Aorta (tissue), 5 donors: ENCODE data around the gene NPAT. TPM values are rescaled to one million over a fixed set of nuclear protein-coding genes. Genes with fewer than 3 reads are reported as not detected.
A peak's percentile ranks its signal among the peaks of the same experiment; 100 is the strongest.
"Not testable (repeated sequence)": the region's sequence is repeated elsewhere in the genome, so short reads cannot be mapped to it uniquely, and the experiment has no call there.

Experiments
- ATAC-seq: fragments of 200-7000 bp; cut with Tn5 transposase; one replicate; pipeline ENCODE4 v1.9.1; 2022; ENCODE audit warnings: moderate library complexity; ENCODE audit not compliant: low FRiP score
- DNase-seq, 2 donors: peaks; one replicate each; pipeline ENCODE4 v3.0.0-alpha.2; 2020
- H3K27ac ChIP-seq, 2 donors: one replicate each; pipeline ENCODE4 v1.5.1; 2013; ENCODE audit warnings: low read length in 2 of 2, mild to moderate bottlenecking in 2 of 2, moderate library complexity in 2 of 2, control low read depth in 1 of 2, inconsistent platforms in 1 of 2, low read depth in 1 of 2
- H3K27me3 ChIP-seq, 2 donors: one replicate each; pipeline ENCODE4 v1.6.1; 2013; ENCODE audit warnings: control low read depth in 1 of 2, low read length in 1 of 2, mild to moderate bottlenecking in 1 of 2, moderate library complexity in 1 of 2; ENCODE audit not compliant: insufficient read depth in 2 of 2, control insufficient read depth in 1 of 2
- H3K36me3 ChIP-seq, 2 donors: one replicate each; pipeline ENCODE4 v1.6.1; 2013; ENCODE audit warnings: control low read depth in 1 of 2, low read length in 1 of 2, mild to moderate bottlenecking in 1 of 2; ENCODE audit not compliant: insufficient read depth in 2 of 2, control insufficient read depth in 1 of 2
- H3K4me1 ChIP-seq, 2 donors: one replicate each; pipeline ENCODE4 v1.6.1; 2013; ENCODE audit warnings: low read length in 2 of 2, control low read depth in 1 of 2, mild to moderate bottlenecking in 1 of 2, moderate library complexity in 1 of 2; ENCODE audit not compliant: insufficient read depth in 2 of 2, control insufficient read depth in 1 of 2
- H3K4me3 ChIP-seq, 2 donors: one replicate each; pipeline ENCODE4 v1.5.1; 2013; ENCODE audit warnings: low read length in 2 of 2, control low read depth in 1 of 2, mild to moderate bottlenecking in 1 of 2
- H3K9me3 ChIP-seq: one replicate; pipeline ENCODE4 v1.6.1; 2013; ENCODE audit warnings: mild to moderate bottlenecking, low read length; ENCODE audit not compliant: control insufficient read depth
- WGBS, 2 donors: extraction: QIAGEN DNeasy Blood & Tissue Kit; methylation state at CpG; one replicate each; pipeline ENCODE4 v1.1.7; 2013; 5-methylcytosine and 5-hydroxymethylcytosine counted together
- intact Hi-C, 2 donors: fragments of 100-400 bp; cut with DNase I; formaldehyde crosslinking; loops; one replicate each; pipeline versions ENCODE4 v1.14.2 to v1.15.0; 2022
- polyA plus RNA-seq, 2 donors: library from polyadenylated mRNA; stranded (reverse); fragments of 200-250 nt; gene quantifications; one replicate each; pipeline ENCODE4 v1.2.3, GENCODE V29; 2013
- total RNA-seq, 2 donors: library from RNA; stranded (reverse); fragmentation: NEBNext Ultra II Directional; extraction: Animal tissue kit (Norgen Biotek cat#: 25700); gene quantifications; one replicate each; pipeline ENCODE4 v1.2.1, GENCODE V29; 2021
- donor health status: healthy with polysubstance abuse.
- donor health status: Bipolar disorder and iron deficiency.
- donor health status: DM: no; HTN: no; CAD: no.
- donor health status: DM: no; HTN: no; CAD: no.
- donor health status: DM: yes; HTN: yes; CAD: no.

NPAT gene
- total and polyA plus RNA-seq, 4 donors = 1.3 to 18.1 (median 8.4) TPM

DNA sequence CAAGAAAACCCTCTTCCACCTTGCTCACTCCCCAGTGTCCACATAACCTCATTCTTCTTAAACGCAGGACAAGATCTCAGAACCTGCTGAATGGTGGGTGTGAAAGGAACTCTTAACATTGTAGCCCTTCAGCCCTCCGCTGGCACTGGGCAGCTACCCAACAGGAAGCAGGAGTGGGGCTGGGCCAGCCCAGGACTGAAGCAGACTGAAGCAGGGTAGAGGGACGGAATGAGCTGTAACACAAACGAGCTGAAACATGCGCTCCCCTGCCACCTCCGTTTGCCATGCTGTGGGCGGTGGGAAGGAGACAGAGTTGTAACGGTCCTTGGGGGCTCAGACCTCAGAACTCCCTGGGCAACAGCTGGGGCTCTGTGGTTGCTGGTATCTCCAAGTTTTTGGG is 23.6 kb downstream of the NPAT start:
- intact Hi-C loops = no loop called here
- H3K27me3 ChIP-seq = no peaks in the 10 kb centered on the region
- no peaks in the 10 kb centered on the region for H3K9me3 ChIP-seq
- no peak overlapping the region for H3K4me3 ChIP-seq
- DNase-seq (no peak), ATAC-seq (peak; percentile 53)
- WGBS, 2 donors = 77 to 80% methylated on average over 8 of the region's 8 CpGs
- H3K36me3 ChIP-seq = peaks cover 0 to 2% of the 10 kb centered on the region in 2 donors
- H3K27ac ChIP-seq = no peak overlapping the region
- H3K4me1 ChIP-seq = no peaks in the 10 kb centered on the region

DNA sequence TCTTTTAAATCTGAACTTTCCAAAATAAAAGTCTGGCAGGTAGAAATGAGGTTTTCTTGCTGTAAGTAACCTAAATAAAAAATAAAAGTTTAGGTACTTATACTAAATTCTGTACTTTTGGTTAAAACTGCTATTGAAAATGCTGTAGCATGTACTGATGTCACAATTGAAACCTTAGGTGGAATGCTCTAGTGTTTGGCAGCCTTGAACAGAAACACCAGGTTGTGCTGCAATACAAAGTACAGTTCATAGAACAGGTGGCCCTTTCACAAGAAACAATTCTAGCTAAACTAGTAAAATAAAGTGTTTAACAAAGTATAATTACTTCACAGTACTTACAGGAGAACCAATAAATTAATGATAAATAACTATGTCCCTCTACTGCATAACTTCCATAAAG is 25.1 kb downstream of the NPAT start:
- Histone ChIP-seq H3K27me3 (no peaks in the 10 kb centered on the region), H3K36me3 (peaks cover 0 to 2% of the 10 kb centered on the region in 2 donors), H3K4me3 (no peak overlapping the region), H3K27ac (no peak overlapping the region), H3K4me1 (no peaks in the 10 kb centered on the region), H3K9me3 (no peaks in the 10 kb centered on the region)
- DNase-seq (no peak), ATAC-seq (no peak)
- intact Hi-C loops = no loop called here

DNA sequence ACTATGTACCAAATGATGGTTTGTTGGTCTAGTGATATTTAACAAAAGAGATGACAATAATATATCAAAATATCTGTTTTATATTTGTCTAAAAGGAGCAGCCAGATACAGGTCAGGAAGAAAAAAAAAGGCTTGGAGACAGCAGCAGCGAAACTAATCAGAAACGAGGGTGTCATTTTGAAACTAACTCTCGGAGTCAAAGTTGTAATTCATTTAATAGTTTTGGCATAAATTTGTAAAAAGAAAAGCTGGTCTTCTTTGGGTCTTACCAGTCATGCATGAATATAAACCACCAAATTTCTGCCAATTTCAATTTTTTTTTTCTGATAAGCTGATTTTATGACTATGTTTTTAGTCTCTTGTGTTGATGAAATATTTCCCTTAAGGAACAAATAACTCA is 25.5 kb downstream of the NPAT start:
- 86 to 91% methylated on average over 3 of the region's 3 CpGs for WGBS, 2 donors
- H3K27me3 ChIP-seq = no peaks in the 10 kb centered on the region
- ATAC-seq = no peak
- no peaks in the 10 kb centered on the region for H3K9me3 ChIP-seq
- no peak overlapping the region for H3K27ac ChIP-seq
- no peak for DNase-seq
- no peaks in the 10 kb centered on the region for H3K4me1 ChIP-seq
- H3K4me3 ChIP-seq = no peak overlapping the region
- peaks cover 0 to 2% of the 10 kb centered on the region in 2 donors for H3K36me3 ChIP-seq
- intact Hi-C loops = no loop called here

DNA sequence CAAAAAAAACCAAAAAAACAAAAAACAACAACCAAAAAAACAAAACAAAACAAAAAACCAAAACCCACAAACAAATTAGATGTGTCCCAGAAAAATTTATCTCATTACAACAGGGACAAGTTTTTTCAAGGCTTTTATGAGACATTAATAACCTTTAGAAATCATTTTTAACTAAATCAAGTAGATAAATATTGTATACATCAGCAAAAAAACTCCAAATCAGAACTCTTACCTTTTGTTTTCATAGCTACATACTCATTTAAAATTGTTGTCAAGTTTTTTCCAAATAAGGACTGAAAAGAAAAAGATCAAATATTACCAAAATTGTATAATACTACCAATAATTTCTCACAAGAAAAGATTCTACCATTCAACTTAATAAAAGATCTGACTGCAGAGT is 28.7 kb downstream of the NPAT start:
- no peaks in the 10 kb centered on the region for H3K27me3 ChIP-seq
- DNase-seq (no peak), ATAC-seq (no peak)
- no peaks in the 10 kb centered on the region for H3K4me1 ChIP-seq
- H3K9me3 ChIP-seq = no peaks in the 10 kb centered on the region
- intact Hi-C loops = no loop called here
- H3K27ac ChIP-seq = no peak overlapping the region
- H3K36me3 ChIP-seq = peaks cover 0 to 3% of the 10 kb centered on the region in 2 donors
- no peak overlapping the region for H3K4me3 ChIP-seq

DNA sequence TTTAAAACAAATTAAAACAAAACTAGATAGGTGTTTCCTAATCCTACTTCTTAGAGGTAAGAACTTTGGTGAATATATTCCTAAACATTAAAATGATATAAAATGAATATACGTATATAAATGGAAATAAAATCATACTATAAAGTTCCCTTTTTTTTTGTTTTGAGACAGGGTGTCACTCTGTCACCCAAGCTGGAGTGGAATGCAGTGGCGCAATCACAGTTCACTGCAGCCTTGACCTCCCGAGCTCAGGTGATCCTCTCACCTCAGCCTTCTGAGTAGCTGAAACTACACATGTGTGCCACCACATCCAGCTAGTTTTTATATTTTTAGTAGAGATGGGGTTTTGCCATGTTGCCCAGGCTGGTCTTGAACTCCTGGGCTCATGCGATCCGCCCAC is 44.9 kb downstream of the NPAT start:
- no peaks in the 10 kb centered on the region for H3K9me3 ChIP-seq
- intact Hi-C loops = no loop called here
- H3K4me1 ChIP-seq = no peaks in the 10 kb centered on the region
- ATAC-seq (no peak), DNase-seq (no peak)
- H3K27ac ChIP-seq = no peak overlapping the region
- H3K4me3 ChIP-seq = no peak overlapping the region
- no peaks in the 10 kb centered on the region for H3K27me3 ChIP-seq
- 77 to 86% methylated on average over 5 of the region's 5 CpGs for WGBS, 2 donors
- H3K36me3 ChIP-seq = no peaks in the 10 kb centered on the region

DNA sequence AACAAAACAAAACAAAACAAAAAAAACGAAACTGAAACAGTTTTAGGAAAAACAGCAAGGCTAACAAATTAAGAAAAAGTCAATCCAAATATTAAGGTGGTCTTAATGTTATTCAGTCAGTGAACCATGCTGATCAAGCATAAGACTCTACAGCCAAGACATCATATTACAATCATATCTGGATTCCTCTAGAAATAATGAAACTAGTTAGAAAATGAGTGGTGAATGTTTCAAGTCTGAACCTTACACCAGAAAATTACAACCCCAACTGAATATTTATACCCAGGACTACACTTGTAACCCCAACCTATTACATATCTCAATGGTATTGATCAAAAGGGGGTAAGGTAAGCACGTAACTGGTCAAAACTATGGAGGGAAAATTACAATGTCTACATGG is 52.3 kb downstream of the NPAT start:
- Histone ChIP-seq H3K4me1 (no peaks in the 10 kb centered on the region), H3K36me3 (peaks cover 0 to 1% of the 10 kb centered on the region in 2 donors), H3K27ac (no peak overlapping the region), H3K4me3 (no peak overlapping the region), H3K9me3 (no peaks in the 10 kb centered on the region), H3K27me3 (no peaks in the 10 kb centered on the region)
- intact Hi-C loops = no loop called here
- ATAC-seq (no peak), DNase-seq (no peak)
- 71 to 79% methylated on average over 2 of the region's 2 CpGs for WGBS, 2 donors

DNA sequence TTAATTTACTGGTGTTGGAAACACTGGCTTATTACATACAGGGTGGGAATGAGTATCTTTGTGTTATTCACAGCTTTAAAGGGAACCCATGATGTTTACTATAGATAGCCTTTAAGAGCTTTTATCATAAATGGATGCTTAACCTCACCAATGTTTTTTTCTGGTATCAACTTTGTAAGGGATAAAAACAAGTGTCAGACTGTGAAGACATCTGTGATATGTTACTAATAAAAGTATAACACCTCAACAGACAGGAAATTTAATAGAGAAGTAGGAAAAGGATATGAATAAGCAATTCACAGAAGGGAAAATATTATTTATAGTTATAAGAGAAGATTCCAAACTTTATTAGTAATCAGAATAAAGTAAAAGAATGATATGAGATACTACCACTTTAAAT is 54.8 kb downstream of the NPAT start:
- intact Hi-C loops = no loop called here
- no peak for ATAC-seq
- H3K9me3 ChIP-seq = no peaks in the 10 kb centered on the region
- H3K4me3 ChIP-seq = no peak overlapping the region
- DNase-seq = no peak
- H3K27me3 ChIP-seq = no peaks in the 10 kb centered on the region
- H3K36me3 ChIP-seq = peaks cover 0 to 4% of the 10 kb centered on the region in 2 donors
- no peaks in the 10 kb centered on the region for H3K4me1 ChIP-seq
- H3K27ac ChIP-seq = no peak overlapping the region

DNA sequence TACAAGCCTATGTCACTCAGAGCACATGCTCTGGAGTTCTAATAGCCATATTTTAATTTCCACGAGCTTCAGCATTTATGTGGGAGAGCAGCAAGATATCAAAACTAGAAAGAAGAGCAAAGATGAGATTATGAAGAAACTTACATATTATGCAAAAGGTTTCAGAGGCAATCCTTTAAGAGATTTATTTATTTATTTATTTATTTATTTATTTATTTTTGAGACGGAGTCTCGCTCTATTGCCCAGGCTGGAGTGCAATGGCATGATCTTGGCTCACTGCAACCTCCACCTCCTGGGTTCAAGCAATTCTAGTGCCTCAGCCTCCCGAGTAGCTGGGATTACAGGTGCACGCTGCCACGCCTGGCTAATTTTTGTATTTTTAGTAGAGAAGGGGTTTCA is 59.6 kb downstream of the NPAT start:
- intact Hi-C loops, H3K27me3 ChIP-seq, ATAC-seq, H3K36me3 ChIP-seq, H3K9me3 ChIP-seq, DNase-seq, H3K4me1 ChIP-seq, H3K27ac ChIP-seq, H3K4me3 ChIP-seq: not testable (repeated sequence)
- 79 to 94% methylated on average over 6 of the region's 6 CpGs for WGBS, 2 donors

DNA sequence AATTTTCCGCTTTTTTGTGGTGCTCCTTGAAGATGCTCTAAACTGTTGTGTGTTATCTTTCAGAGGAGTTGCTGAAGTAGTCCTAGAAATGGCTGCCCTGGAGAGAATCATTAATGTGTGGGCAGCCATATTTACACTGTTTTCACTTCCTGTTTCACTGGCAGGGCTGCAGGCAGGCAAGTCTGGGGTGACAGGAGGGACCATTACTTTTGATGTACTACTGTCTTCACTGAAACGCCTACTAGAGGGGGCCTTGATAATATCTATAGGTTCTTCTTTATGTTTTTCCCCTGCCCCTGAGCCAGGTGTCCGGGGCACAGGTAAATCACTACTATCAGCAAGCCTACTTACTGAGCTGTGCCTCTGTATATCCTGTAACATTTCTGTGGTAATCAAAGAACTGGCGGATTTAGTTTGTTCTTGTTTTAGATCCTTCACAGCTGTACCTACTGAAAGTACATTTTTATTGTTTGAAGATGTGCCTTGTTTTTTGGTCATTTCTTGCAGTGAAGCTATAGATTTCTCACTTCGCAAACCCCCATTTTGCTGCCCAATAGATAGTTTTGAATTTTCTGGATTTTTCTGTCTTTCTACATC is 61.4 kb downstream of the NPAT start:
- no peak overlapping the region for H3K27ac ChIP-seq
- intact Hi-C loops = no loop called here
- WGBS, 2 donors = 91% methylated on average over 5 of the region's 5 CpGs
- no peaks in the 10 kb centered on the region for H3K4me1 ChIP-seq
- H3K36me3 ChIP-seq = peaks cover 0 to 6% of the 10 kb centered on the region in 2 donors
- no peaks in the 10 kb centered on the region for H3K9me3 ChIP-seq
- DNase-seq (no peak), ATAC-seq (no peak)
- H3K4me3 ChIP-seq = no peak overlapping the region
- no peaks in the 10 kb centered on the region for H3K27me3 ChIP-seq
